ENCODE results near the gene HOXB1.
"Not testable (repeated sequence)": the region's sequence is repeated elsewhere in the genome, so short reads cannot be mapped to it uniquely, and the experiment has no call there.

HOXB1 gene

GRCh38 chr17:48494335-48494734 lies 36.5 kb downstream of the HOXB1 start:
- DNase-seq (ENCODE audit: low read depth in 2 of 2), result no peak

GRCh38 chr17:48492401-48493298 lies 38.2 kb downstream of the HOXB1 start:
- peak; percentile 36 to 40 for DNase-seq (ENCODE audit: low read depth in 2 of 2)

GRCh38 chr17:48491527-48492273 lies 39.1 kb downstream of the HOXB1 start:
- no peak for DNase-seq (ENCODE audit: low read depth in 2 of 2)

GRCh38 chr17:48490451-48490892 lies 40.3 kb downstream of the HOXB1 start:
- DNase-seq (ENCODE audit: low read depth in 2 of 2), result no peak

GRCh38 chr17:48489781-48490180 lies 41.0 kb downstream of the HOXB1 start:
- DNase-seq (ENCODE audit: low read depth in 2 of 2), result no peak

- DNase-seq (ENCODE audit: low read depth in 2 of 2), result no peak
Measured at GRCh38 chr17:48488548-48489106, 42.2 kb downstream of the HOXB1 start.

- DNase-seq (ENCODE audit: low read depth in 2 of 2), result no peak
Measured at GRCh38 chr17:48487221-48487620, 43.6 kb downstream of the HOXB1 start.

GRCh38 chr17:48486557-48486956 lies 44.3 kb downstream of the HOXB1 start:
- DNase-seq (ENCODE audit: low read depth in 2 of 2), result no peak

GRCh38 chr17:48484850-48485249 lies 46.0 kb downstream of the HOXB1 start:
- no peak for DNase-seq (ENCODE audit: low read depth in 2 of 2)

GRCh38 chr17:48484256-48484655 lies 46.6 kb downstream of the HOXB1 start:
- DNase-seq (ENCODE audit: low read depth in 2 of 2), result no peak

GRCh38 chr17:48483471-48484131 lies 47.2 kb downstream of the HOXB1 start:
- no peak for DNase-seq (ENCODE audit: low read depth in 2 of 2)

GRCh38 chr17:48483004-48483403 lies 47.8 kb downstream of the HOXB1 start:
- DNase-seq (ENCODE audit: low read depth in 2 of 2), result no peak

- not testable (repeated sequence) for DNase-seq (ENCODE audit: low read depth in 2 of 2)
Measured at GRCh38 chr17:48482301-48482700, 48.5 kb downstream of the HOXB1 start.

- DNase-seq (ENCODE audit: low read depth in 2 of 2), result no peak
Measured at GRCh38 chr17:48479014-48479402, 51.8 kb downstream of the HOXB1 start.

All from stimulated activated CD8-positive, alpha-beta memory T cell treated with anti-CD3 and anti-CD28 coated beads, Interleukin-7, amount 100 ng/mL, for 1 hour (primary cell).